ENCODE results near the gene SHCBP1. TPM values are rescaled to one million over a fixed set of nuclear protein-coding genes. Genes with fewer than 3 reads are reported as not detected.
A peak's percentile ranks its signal among the peaks of the same experiment; 100 is the strongest.
"Not testable (repeated sequence)": the region's sequence is repeated elsewhere in the genome, so short reads cannot be mapped to it uniquely, and the experiment has no call there.

Gene SHCBP1, protein sequence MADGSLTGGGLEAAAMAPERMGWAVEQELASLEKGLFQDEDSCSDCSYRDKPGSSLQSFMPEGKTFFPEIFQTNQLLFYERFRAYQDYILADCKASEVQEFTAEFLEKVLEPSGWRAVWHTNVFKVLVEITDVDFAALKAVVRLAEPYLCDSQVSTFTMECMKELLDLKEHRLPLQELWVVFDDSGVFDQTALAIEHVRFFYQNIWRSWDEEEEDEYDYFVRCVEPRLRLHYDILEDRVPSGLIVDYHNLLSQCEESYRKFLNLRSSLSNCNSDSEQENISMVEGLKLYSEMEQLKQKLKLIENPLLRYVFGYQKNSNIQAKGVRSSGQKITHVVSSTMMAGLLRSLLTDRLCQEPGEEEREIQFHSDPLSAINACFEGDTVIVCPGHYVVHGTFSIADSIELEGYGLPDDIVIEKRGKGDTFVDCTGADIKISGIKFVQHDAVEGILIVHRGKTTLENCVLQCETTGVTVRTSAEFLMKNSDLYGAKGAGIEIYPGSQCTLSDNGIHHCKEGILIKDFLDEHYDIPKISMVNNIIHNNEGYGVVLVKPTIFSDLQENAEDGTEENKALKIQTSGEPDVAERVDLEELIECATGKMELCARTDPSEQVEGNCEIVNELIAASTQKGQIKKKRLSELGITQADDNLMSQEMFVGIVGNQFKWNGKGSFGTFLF
- 9.7 and 41.9 TPM in 2 replicates for total RNA-seq

DNA sequence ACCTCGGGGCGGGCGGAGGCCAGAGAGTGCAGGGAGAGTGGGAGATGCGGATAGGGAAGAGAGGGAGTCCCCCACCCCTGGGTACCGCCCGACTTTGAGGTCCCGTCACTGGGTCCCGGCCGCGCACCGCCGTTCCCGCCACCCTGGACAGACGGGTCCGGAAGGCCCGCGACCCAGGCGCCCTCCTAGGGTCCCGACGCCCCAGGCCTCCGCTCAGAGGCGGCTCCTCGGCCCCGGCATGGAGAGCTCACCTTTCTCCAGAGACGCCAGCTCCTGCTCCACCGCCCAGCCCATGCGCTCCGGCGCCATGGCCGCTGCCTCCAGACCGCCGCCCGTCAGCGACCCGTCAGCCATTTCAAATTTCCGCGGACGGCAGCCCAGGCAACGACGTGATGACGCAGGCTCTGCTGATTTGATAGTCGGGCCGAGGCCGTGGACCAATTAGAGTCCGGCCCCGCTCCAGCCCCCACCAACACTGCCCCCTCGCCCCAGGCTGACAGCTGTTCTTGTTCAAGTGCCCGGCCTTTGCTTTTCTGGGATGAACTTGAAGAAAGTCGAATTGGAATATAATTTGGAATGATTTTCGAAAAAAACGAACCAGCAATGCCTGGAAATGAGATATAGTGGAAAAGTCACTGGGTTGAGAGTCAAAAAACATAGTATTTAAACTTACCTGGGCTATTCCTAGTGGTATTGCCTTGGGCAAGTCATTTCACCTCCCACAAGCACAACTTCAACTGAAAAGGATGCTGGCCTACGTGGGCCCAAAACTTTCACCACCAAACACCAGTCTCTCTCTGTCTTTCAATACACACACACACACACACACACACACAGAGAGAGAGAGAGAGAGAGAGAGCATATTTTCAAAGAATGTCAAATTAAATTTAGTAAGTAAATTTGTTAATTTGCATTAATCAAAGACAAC lies at the start of gene SHCBP1:
Gene SHCBP1, minus strand, starts transcription at position 374 of the 928 bp plus-strand sequence. Its CDS starts 20 bp downstream, at position 354.
- peak; percentile 93 for DNase-seq

DNA sequence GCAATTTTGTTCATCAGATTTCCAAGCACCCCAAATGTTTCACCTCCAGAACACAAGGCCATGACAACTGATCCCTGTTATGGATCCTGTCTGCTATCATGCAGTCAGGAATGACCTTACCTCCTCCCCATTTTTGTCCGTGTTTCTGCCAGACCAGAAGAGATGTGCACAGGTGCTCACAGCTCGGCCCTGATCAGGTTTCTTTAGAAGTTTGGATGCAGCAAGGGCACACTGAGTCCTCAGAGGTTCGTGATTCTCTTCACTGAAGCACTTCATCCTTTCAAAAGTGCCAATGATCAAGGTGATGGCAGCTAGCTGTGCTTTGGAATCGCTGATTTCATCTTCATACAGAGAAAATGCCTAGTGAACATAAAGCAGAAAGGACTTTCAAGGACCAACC lies 40.9 kb upstream of the SHCBP1 start:
- DNase-seq = no peak

DNA sequence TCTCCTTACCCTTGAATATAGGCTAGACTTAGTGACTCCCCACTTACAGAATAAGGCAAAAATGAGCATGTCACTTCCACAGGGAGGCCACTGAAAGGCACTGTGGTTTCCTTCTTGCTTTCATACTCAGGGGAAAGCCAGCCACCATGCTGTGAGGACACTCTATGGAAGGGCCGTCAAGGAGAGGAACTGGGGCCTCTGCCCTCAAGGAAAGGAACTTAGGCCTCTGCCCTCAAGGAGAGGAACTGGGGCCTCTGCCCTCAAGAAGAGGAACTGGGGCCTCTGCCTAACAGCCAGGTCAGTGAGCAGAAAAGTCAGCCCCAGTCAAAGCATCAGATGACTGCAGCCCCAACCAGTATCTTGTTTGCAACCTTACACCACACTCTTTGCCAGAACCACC lies 37.7 kb upstream of the SHCBP1 start:
- no peak for DNase-seq

DNA sequence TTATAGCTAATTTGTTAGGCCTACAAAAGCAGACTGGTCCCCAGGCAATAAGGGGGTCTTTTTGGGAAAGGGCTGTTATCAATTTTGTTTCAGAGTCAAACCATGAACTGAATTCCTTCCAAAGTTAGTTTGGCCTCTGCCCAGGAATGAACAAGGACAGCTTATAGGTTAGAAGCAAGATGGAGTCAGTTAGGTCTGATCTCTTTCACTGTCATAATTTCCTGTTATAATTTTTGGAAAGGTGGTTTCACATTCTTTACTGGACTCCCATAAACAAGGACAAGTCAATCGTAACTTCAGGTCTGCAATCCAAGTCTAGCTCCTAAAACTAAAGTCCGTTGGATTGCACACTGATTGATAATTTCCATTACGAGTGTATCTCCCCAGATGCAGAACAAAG lies 30.1 kb upstream of the SHCBP1 start:
- DNase-seq = no peak

DNA sequence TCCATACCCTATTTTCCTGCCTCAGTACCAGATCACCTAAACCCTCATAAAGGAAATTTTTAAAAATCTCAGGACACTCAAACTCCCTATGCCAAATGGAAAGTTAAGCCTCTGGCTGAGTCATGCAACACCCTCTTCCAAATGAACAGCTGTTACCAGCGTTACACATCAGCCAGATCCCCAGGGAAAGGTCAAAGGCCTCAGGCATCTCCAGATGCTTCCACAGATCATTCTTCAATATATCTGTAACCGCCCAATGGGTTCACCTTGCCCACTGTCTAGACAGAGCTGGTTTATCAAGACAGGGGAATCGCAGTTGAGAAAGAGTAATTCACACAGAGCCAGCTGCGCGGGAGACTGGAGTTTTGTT lies 29.1 kb upstream of the SHCBP1 start:
- DNase-seq = no peak

DNA sequence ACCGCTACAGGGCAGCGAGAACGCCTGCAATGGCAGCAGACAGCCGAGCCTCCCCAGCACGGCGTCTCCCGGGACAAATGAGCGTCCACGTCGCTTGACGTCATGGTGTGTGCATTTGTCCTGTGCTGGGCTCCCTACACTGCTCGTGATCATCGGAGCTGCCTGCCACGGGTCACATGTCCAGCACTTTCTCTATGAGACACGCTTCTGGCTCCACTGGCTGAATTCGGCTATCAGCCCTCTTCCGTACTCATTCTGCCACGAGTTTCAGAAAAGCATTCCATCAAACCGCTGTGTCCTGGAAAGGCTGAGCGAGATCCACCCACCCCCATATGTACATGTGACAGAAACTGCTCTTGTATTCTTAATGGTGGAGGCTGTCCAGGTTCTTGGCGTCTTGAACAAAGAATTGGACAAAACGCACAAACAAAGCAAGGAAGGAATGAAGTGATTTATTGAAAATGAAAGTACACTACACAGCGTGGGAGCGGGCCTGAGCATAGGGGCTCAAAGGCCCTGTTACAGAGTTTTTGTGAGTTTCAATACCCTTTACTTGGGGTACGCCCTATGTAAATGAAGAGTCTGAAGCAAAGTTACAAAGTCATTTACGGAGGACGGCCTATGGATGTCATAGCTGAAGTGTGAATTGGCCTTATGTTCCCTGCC lies 28.5 kb upstream of the SHCBP1 start:
- no peak for DNase-seq

DNA sequence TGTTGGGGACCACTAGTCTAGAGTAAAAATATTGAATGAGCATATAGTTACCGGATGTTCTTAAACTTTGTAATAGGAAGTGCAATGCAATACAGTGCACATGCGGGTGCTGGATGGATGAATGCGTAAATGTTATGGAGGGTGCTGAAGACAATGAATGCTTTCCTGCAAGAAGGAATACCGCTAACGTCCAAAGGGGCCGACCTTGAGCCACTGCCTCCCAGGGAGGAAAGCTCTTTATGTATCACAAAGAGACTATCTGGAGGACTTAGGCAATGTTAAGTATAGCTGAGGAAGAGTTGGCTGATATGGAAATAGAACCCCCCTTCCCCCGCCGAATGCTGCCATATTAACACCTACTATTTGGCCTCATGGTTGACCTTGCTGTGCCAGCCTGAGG lies 27.5 kb upstream of the SHCBP1 start:
- no peak for DNase-seq

DNA sequence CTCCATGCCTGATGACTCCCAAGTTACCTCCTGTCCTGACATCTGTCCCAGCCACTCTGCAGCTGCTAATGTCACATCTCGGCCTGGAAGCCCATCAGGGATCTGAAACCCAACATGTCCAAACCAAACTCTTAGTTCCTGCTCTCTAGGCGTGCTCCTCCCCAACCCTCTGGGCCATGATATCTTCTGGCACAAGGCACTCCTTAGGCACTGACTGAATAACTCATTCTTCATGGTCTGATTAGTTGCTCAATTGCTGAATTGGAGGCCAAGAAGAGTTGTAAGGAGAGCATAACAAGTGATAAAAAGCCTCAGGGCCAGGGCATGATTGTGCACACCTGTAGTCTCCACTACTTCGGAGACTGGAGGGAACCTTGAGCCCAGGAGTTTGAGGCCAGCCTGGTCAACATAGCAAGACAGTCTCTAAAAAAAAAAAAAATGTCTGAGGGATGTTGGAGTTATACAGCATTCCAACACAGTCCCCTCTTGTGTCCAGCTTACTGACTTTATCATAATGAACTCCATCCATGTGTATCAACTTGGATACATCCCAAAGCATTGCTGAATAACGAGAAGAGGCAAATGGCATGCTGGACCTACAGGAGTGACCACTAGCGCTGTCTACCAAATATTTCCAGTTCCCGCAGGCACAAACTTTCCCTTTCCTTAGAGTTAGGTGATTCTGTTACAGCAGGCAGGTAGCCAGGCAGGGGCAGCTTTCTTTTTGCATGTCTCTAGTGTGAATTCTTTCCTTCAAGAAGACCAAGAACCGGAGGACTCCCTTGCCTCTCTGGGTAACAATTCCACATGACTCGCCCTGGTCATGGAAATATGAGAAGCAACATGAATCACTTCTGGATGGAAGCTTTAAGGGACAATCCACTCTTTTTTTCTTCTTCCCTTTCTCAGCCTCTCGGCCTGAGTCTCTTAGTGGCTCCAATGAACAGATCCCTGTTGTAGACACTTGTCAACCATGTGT lies 18.1 kb upstream of the SHCBP1 start:
- DNase-seq = no peak

DNA sequence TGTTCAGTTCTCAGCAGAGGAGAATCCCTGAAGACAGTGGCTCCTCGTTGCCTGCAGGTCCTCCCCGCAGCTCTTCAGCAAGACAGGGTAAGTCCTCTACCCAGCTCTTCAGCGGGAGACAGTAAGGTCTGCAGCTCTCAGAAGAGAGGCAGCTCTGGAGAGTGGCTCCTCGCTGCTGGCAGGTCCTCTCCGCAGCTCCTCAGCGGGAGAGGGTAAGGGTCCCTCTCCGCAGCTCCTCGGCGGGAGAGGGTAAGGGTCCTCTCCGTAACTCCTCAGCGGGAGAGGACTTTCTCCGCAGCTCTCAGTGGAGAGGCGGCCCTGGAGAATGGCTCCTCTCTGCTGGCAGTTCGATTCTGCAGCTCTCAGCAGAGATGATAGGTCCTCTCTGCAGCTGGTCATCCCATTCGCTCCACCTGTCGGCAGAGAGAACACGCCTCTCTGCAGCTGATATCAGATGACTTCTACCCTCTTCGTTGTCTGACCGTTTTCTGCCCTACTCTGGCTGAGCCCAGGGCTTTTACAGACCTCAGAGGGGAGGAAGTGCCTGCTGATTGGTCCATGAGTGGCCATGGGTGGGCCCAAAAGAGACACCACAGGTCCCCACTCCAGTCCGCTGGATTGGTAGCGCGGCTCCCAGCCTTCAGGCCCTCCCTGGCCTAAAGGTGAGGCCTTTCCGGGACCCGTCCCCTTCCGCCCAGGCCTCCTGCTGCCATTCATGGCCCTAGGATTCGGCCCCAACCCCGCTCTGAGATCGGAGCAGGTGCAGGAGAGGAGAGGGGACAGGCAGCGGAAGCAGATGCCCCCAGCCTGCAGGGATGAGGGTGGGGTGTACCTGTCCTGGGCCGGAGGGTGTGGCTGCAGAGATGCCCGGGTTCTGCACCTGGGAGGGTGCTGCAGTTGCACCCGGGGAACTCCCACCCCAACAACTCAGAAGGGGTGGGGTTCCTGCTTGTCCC lies 11.9 kb upstream of the SHCBP1 start:
- no peak for DNase-seq

DNA sequence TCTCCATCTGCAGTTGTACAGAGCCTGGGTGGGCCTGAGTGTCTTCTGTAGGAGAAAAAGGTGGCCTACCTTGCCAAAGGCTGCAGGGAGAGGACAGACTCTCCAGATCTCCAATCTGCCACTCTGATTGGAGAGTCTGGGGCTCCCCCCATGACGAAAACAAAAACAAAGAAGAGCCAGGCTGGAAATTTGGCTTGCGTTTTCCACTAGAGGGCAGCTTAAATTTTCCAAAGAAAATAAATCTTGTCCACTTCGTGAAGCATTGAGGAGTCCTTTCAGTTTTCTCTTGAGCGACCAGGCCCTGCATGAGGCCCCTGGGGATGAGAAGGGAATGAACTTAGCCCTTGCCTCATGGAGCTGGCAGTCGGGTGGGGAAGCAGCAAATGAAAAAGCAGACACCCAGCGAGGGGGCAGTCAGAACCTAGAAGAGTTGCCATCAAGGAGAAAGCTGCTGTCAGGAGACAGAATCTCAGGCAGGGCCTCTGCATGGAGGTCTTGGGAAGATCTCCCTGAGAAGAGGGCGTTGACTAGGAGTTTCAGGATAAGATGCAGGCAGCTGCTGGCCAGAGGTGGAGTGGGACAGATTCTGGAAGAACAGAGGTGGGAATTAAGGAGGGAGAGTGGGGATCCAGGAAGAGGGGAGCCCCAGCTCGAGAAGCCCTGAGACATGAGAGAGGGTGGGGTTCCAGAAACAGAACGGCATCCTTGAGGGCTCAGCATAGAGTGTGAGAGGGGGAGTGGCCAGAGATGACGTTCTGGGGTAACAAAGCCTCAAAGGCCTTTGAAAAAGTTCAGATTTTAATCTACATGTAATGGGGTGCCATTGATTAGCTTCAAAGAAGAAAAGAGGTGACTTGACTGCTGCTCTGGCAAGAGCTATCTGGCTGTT lies 8.4 kb upstream of the SHCBP1 start:
- DNase-seq = peak; percentile 59

DNA sequence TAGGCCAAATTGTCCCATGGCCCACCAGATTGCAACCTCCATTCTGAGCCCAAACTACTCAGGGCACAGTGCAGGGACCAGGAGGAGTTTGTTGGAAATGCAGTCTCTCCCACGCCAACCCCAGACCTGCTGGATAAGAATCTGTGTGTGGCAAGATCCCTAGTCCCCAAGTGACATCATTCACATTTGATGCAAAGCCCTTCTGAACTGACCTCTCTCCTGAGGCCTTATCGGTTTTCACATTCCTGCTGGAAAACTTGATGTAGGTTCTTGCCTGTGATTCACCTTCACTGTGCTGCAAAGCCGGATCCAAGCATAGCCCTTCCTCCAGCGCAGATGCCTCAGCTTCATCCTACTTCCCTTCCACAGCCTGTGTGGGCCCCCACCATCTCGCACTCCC lies 6.6 kb upstream of the SHCBP1 start:
- DNase-seq = no peak

DNA sequence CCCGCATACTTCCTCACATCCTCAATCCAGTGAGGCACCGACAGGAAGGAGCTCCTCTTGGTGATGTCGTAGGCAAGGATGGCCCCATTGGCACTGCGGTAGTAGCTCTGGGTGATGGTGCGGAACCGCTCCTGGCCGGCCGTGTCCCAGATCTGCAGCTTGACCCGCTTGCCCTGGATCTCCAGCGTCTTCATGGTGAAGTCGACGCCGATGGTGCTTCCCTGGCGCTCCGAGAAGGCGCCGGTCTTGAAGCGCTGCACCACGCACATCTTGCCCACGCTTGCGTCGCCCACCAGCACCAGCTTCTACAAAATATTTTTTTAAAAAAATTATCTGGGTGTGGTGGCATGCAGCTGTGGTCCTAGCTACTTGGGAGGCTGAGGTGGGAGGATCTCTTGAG lies 5.5 kb upstream of the SHCBP1 start:
- DNase-seq = not testable (repeated sequence)

DNA sequence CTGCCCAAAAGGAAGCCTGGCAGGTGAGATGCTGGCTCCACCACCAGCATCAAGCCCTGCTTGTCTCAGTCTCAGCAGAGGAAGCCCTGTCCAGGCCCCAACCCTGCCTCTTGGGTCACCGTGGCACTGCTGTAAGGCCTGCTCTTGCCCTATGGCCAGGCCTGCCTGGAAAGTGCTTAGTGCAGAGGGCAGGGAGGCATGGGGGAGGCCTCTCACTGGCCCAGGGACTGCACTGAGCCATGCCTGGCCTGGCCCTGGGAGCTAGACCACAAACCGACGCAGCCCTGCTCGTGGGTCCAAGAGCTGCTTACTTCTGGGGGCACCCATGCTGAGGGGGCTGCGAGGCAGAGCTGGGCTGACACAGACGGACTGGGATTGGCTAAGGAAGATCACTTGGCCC lies 3.7 kb upstream of the SHCBP1 start:
- DNase-seq = not testable (repeated sequence)

DNA sequence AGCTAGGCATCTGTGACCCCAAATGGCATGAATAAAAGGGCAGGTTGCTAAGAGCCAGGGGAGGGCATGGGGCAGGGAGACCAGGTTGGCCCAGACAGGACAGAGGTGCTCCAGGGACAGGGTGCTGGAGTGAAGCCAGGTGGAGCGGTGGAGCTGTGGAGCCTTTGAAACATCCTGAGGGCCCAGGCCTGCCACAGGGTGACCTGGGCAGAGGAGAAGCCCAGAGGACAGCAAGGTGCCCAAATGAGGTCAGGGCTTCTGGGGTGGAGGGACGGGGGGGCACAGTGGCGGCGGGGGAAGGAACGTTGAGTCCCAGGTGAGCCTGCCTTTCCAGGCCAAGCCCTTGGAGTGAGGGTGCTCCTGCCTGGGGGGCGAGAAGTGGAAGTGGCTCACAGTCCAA lies 2.5 kb upstream of the SHCBP1 start:
- DNase-seq = not testable (repeated sequence)

DNA sequence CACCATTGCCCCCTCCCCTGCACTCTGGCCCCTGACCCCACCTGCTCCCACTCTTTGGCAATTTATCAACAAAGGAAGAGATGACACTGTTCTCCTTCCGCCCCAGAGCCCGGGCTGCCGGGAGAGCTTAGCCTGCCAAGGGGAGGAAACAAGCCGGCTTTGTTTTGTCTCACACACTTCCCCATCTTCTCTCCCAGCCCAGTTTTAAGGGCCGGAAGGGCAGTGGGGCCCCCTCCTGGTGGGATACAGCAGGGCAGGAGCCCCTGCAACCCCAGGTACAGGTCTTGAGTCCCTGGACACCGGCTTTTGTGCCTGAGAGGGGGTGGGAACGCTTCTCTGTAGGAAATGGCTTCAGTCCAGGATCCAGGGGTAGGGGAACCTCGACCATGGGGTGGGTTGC lies 2.1 kb upstream of the SHCBP1 start:
- not testable (repeated sequence) for DNase-seq

DNA sequence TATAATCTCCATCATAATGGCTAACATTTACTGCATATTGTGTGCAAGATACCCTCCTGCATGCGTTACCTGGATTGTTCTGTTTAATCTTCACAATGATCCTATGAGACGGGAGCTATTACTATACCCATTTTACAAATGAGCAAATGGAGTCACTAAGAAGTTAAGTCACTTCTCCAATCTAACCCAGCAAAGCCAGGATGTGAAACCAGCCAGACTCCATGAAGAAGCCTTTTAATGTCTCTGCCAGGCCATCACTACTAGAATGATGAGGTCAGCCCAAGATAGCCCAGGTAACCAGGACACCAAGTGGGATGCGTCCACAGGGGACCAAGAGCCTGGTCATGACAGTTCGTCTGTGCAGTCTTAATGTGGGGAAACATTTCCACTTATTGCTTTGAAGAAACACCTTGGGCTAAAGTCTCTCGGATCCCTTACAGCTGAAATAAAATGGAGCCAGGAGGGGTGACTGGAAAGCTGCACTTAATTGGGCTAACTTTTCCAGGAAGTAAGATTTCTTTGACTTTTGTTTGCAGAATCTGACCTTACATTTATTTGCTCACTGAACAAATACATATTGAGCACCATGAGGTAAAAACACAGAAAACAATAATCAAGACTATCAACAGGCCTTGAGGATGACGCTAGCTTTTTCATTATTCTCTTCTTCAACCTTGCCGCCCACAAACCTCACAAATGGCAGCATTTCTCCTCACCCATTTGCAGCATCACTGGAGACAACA lies 926 bp upstream of the SHCBP1 start:
- DNase-seq = no peak

DNA sequence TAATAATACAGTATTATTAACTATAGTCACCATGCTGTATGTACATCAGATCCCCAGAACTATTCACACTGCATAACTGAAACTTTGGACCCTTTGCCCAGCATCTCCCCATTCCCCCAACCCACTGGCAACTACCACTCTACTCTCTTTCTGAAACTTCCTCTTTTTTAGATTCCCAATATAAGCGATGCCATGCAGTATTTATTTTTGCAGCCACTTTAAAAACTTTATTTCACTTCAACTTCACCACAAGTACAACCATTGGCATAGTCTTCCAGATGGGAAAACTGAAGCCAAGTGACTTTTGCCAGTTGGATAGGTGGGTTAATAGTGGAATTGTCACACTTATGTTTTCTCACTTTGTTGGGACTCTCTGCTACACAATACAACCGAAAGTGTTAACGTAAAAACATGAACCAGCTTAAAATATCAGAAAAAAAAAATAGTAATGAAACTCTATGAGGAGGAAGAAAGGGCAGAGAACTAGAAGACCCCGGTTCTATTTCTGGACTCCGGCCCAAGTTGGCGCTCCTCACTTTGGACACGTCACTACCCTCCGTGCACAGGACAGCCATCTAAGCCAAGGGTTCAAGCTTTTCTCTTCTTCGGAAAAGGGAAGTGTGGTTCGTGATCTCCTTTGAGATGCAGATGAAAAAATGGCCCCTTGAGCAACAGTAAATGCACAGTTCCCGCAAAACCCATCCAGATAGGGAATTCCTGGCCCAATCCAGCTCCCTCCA lies 743 bp downstream of the SHCBP1 start:
- DNase-seq = peak; percentile 38

DNA sequence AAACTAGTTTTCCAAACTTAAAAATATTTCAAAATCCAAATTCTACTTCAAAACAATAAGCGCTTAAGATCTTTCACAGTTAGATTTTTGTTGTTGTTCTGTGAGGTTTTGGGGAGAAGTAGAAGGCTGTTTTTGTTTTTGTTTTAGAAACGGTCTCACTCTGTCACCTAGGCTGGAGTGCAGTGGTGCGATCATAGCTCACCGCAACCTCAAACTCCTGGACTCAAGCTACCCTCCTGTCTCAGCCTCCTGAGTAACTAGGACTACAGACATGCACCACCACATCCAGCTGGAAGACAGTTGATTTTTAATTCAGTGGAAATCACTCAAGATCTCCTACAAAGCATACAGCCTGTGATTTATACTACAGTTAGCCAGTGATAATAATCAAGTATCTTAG lies 2.7 kb downstream of the SHCBP1 start:
- no peak for DNase-seq

All from dermis blood vessel endothelial cell (primary cell).